ENCODE measurements around the gene CPEB2.

The CPEB2 gene

GRCh38 chr4:15010038-15010585 is 7.8 kb downstream of the CPEB2 start:
- DNase-seq (ENCODE audit: low spot score), result no peak

- DNase-seq (ENCODE audit: low spot score), result no peak
Measured at GRCh38 chr4:15011166-15011565, 8.9 kb downstream of the CPEB2 start.

GRCh38 chr4:15012017-15012788 is 9.9 kb downstream of the CPEB2 start:
- DNase-seq (ENCODE audit: low spot score), result no peak

- no peak for DNase-seq (ENCODE audit: low spot score)
Measured at GRCh38 chr4:15013585-15013984, 11.3 kb downstream of the CPEB2 start.

- no peak for DNase-seq (ENCODE audit: low spot score)
Measured at GRCh38 chr4:15015170-15015569, 12.9 kb downstream of the CPEB2 start.

- no peak for DNase-seq (ENCODE audit: low spot score)
Measured at GRCh38 chr4:15018361-15018760, 16.1 kb downstream of the CPEB2 start.

GRCh38 chr4:15020502-15021286 is 18.4 kb downstream of the CPEB2 start:
- no peak for DNase-seq (ENCODE audit: low spot score)

GRCh38 chr4:15021311-15021710 is 19.0 kb downstream of the CPEB2 start:
- no peak for DNase-seq (ENCODE audit: low spot score)

GRCh38 chr4:15021946-15022345 is 19.7 kb downstream of the CPEB2 start:
- no peak for DNase-seq (ENCODE audit: low spot score)

GRCh38 chr4:15024386-15024785 is 22.1 kb downstream of the CPEB2 start:
- no peak for DNase-seq (ENCODE audit: low spot score)

- DNase-seq (ENCODE audit: low spot score), result no peak
Measured at GRCh38 chr4:15025693-15026092, 23.4 kb downstream of the CPEB2 start.

- no peak for DNase-seq (ENCODE audit: low spot score)
Measured at GRCh38 chr4:15027921-15028435, 25.7 kb downstream of the CPEB2 start.

GRCh38 chr4:15031197-15031596 is 28.9 kb downstream of the CPEB2 start:
- DNase-seq (ENCODE audit: low spot score), result no peak

GRCh38 chr4:15031993-15032675 is 29.9 kb downstream of the CPEB2 start:
- DNase-seq (ENCODE audit: low spot score), result peak; percentile 28

- peak; percentile 63 for DNase-seq (ENCODE audit: low spot score)
Measured at GRCh38 chr4:15034071-15034764, 31.9 kb downstream of the CPEB2 start.

GRCh38 chr4:15035159-15035558 is 32.9 kb downstream of the CPEB2 start:
- DNase-seq (ENCODE audit: low spot score), result peak; percentile 8

GRCh38 chr4:15037923-15038541 is 35.8 kb downstream of the CPEB2 start:
- DNase-seq (ENCODE audit: low spot score), result no peak

- DNase-seq (ENCODE audit: low spot score), result no peak
Measured at GRCh38 chr4:15040916-15041463, 38.7 kb downstream of the CPEB2 start.

GRCh38 chr4:15042529-15043167 is 40.4 kb downstream of the CPEB2 start:
- peak; percentile 59 for DNase-seq (ENCODE audit: low spot score)

- no peak for DNase-seq (ENCODE audit: low spot score)
Measured at GRCh38 chr4:15043226-15043625, 40.9 kb downstream of the CPEB2 start.
